Mesendoderm (in vitro differentiated cells): Measurements from ENCODE around the gene LRRN2.
A peak's percentile ranks its signal among the peaks of the same experiment; 100 is the strongest.

ENCODE experiments used
- DNase-seq: peaks from one replicate; pipeline ENCODE4 v3.0.0; 2013
- H2AK5ac ChIP-seq: 2 replicates; pipeline ENCODE4 v1.6.1; 2013; ENCODE audit warnings: low read length, inconsistent platforms
- H2BK120ac ChIP-seq: 2 replicates; pipeline ENCODE4 v1.6.1; 2013; ENCODE audit warnings: low read depth, mild to moderate bottlenecking, low read length, moderate library complexity, mixed read lengths
- H2BK15ac ChIP-seq: replicated peaks from 2 replicates; pipeline ENCODE4 v1.6.1; 2013; ENCODE audit warnings: low read depth, mild to moderate bottlenecking, moderate library complexity
- H2BK5ac ChIP-seq: 2 replicates; pipeline ENCODE4 v1.6.1; 2013; ENCODE audit warnings: low read length, inconsistent platforms
- H3K18ac ChIP-seq: 2 replicates; pipeline ENCODE4 v1.6.1; 2013; ENCODE audit warnings: mild to moderate bottlenecking, low read length, mixed read lengths
- H3K23ac ChIP-seq: one replicate; pipeline ENCODE4 v1.6.1; 2013; ENCODE audit warnings: low read length
- H3K27ac ChIP-seq: 2 replicates; pipeline ENCODE4 v1.5.1; 2013; ENCODE audit warnings: low read depth, mild to moderate bottlenecking, inconsistent platforms, low read length, moderate library complexity
- H3K27me3 ChIP-seq: 2 replicates; pipeline ENCODE4 v1.6.1; 2013; ENCODE audit warnings: low read length, control low read depth, mild to moderate bottlenecking, inconsistent platforms; ENCODE audit not compliant: insufficient read depth, poor library complexity
- H3K36me3 ChIP-seq: 2 replicates; pipeline ENCODE4 v1.6.1; 2013; ENCODE audit warnings: low read length, inconsistent platforms; ENCODE audit not compliant: control insufficient read depth, insufficient read depth
- H3K4ac ChIP-seq: one replicate; pipeline ENCODE4 v1.6.1; 2013; ENCODE audit warnings: low read depth, mild to moderate bottlenecking, low read length, moderate library complexity
- H3K4me1 ChIP-seq: 2 replicates; pipeline ENCODE4 v1.6.1; 2013; ENCODE audit warnings: low read depth, low read length, inconsistent platforms; ENCODE audit not compliant: control insufficient read depth
- H3K4me2 ChIP-seq: 2 replicates; pipeline ENCODE4 v1.6.1; 2013; ENCODE audit warnings: low read length
- H3K4me3 ChIP-seq: 2 replicates; pipeline ENCODE4 v1.5.1; 2013; ENCODE audit warnings: mild to moderate bottlenecking, low read length
- H3K56ac ChIP-seq: one replicate; pipeline ENCODE4 v1.6.1; 2013; ENCODE audit warnings: low read length
- H3K79me1 ChIP-seq: 2 replicates; pipeline ENCODE4 v1.6.1; 2013; ENCODE audit warnings: low read length, inconsistent platforms
- H3K79me2 ChIP-seq: 2 replicates; pipeline ENCODE4 v1.6.1; 2013; ENCODE audit warnings: mild to moderate bottlenecking, low read length; ENCODE audit not compliant: control insufficient read depth, insufficient read depth
- H3K9ac ChIP-seq: 2 replicates; pipeline ENCODE4 v1.6.1; 2013; ENCODE audit warnings: low read length, inconsistent platforms
- H4K5ac ChIP-seq: one replicate; pipeline ENCODE4 v1.6.1; 2013; ENCODE audit warnings: low read length
- H4K8ac ChIP-seq: one replicate; pipeline ENCODE4 v1.6.1; 2013; ENCODE audit warnings: low read depth, mild to moderate bottlenecking, control low read depth, low read length, moderate library complexity
- WGBS: extraction: QIAGEN DNeasy Blood & Tissue Kit; methylation state at CpG from one replicate; pipeline ENCODE4 v1.1.7; 2013; ENCODE audit warnings: low lambda C conversion rate, missing lambda C conversion rate; ENCODE audit not compliant: insufficient coverage; ENCODE audit errors: extremely low coverage; 5-methylcytosine and 5-hydroxymethylcytosine counted together

Gene LRRN2

DNA sequence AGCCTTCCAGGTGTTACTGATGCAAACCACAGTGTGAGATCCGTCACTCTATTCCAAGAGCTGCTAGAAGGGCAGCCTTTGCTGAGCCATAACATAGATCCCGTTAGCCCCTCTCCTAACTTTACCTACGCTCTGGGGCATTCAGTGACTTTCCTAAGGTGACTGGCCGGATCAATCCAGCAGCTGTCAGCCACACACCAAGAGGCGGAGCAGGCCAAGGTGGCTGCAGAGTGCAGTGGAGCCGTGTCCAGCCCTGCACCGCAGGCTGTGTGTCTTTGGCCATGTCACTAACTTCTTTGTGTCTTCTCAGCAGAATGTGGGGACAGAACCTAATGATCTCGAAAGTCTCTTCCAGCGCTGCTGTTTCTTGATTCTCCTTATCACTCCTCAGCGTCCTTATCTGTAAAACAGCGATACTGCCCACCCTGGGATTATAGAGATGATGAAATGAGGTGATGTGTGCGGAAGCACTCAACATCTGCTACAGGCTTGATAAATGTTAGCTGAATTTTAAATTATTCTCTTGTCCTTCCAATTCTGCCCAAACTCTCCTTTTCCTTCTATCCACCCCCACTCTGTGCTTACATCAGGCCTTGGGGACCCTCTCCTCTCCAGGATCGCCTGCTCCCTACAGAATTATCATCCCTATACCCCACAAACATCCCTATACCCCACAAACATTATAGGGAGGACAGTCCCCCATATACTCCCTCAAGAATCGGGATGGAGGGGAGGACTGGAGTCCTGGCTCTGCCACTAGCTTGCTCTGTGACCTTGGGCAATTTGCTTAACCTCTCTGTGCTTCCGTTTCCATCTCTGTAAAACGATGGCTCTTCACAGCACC lies 25.8 kb upstream of the LRRN2 start:
- H3K18ac ChIP-seq = peak overlapping the region; percentile 35
- peak overlapping the region; percentile 81 for H3K56ac ChIP-seq
- no peak overlapping the region for H2BK15ac ChIP-seq
- no peak overlapping the region for H3K23ac ChIP-seq
- no peak overlapping the region for H4K8ac ChIP-seq
- no peak overlapping the region for H2AK5ac ChIP-seq
- H3K9ac ChIP-seq = peak overlapping the region; percentile 39
- H3K4ac ChIP-seq = no peak overlapping the region
- peak overlapping the region; percentile 75 for H2BK5ac ChIP-seq
- peaks cover 2% of the 10 kb centered on the region for H3K79me2 ChIP-seq
- H2BK120ac ChIP-seq = no peak overlapping the region
- no peaks in the 10 kb centered on the region for H3K27me3 ChIP-seq
- DNase-seq = peak; percentile 82
- no peak overlapping the region for H3K4me3 ChIP-seq
- no peaks in the 10 kb centered on the region for H3K36me3 ChIP-seq
- H4K5ac ChIP-seq = no peak overlapping the region
- H3K79me1 ChIP-seq = no peaks in the 10 kb centered on the region
- WGBS = no CpG with 5 or more reads among the region's 16 CpGs
- no peak overlapping the region for H3K4me2 ChIP-seq
- peaks cover 56% of the 10 kb centered on the region for H3K4me1 ChIP-seq
- H3K27ac ChIP-seq = peak overlapping the region; percentile 21

- Histone ChIP-seq H3K79me1 (no peaks in the 10 kb centered on the region), H3K27me3 (no peaks in the 10 kb centered on the region), H3K18ac (peak overlapping the region; percentile 72), H4K8ac (no peak overlapping the region), H4K5ac (no peak overlapping the region), H3K4me3 (no peak overlapping the region), H3K79me2 (peaks cover 2% of the 10 kb centered on the region), H2BK5ac (peak overlapping the region; percentile 51), H3K9ac (no peak overlapping the region), H2BK15ac (no peak overlapping the region), H3K27ac (peak overlapping the region; percentile 86), H3K56ac (peak overlapping the region; percentile 81), H3K36me3 (no peaks in the 10 kb centered on the region), H3K23ac (no peak overlapping the region), H3K4me2 (no peak overlapping the region), H3K4me1 (peaks cover 58% of the 10 kb centered on the region), H2AK5ac (no peak overlapping the region), H2BK120ac (peak overlapping the region; percentile 66), H3K4ac (no peak overlapping the region)
- WGBS = no CpG with 5 or more reads among the region's 11 CpGs
- DNase-seq = peak; percentile 65
Measured at GRCh38 chr1:204709960-204710912, 24.7 kb upstream of the LRRN2 start.

DNA sequence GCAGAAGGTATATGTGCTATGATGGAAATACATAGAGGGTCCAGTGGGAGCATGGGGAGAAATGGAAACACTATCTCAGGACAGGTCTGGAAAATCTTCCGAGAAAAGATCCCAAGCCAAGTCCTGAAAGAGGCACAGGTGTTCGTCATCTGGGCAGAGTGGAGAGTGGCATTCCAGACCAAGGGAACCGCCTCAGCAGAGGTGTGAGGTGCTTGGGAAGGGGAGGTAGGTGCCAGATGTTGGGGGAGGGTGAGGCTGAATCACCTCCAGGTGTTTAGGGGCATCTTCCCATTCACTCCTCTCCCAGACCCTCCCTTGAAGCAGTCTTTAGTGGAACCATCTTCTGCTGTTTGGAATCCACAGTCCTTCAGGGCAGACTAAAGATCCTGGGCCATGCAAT lies 23.5 kb upstream of the LRRN2 start:
- peaks cover 53% of the 10 kb centered on the region for H3K4me1 ChIP-seq

GRCh38 chr1:204706838-204707509 lies 21.4 kb upstream of the LRRN2 start:
- Histone ChIP-seq H3K23ac (no peak overlapping the region), H4K8ac (no peak overlapping the region), H3K36me3 (no peaks in the 10 kb centered on the region), H3K4me2 (no peak overlapping the region), H3K27ac (peak overlapping the region; percentile 1), H3K79me1 (no peaks in the 10 kb centered on the region), H3K18ac (peak overlapping the region; percentile 28), H3K9ac (no peak overlapping the region), H4K5ac (no peak overlapping the region), H2BK120ac (peak overlapping the region; percentile 5), H3K27me3 (no peaks in the 10 kb centered on the region), H2BK15ac (no peak overlapping the region), H3K79me2 (no peaks in the 10 kb centered on the region), H2AK5ac (no peak overlapping the region), H2BK5ac (peak overlapping the region; percentile 12), H3K4me3 (no peak overlapping the region), H3K4ac (no peak overlapping the region), H3K56ac (peak overlapping the region; percentile 42), H3K4me1 (peaks cover 38% of the 10 kb centered on the region)
- WGBS = no CpG with 5 or more reads among the region's 11 CpGs
- peak; percentile 89 for DNase-seq

More for the DNA sequence above, 23.5 kb upstream of the LRRN2 start:
- H3K4me2 ChIP-seq = no peak overlapping the region
- peaks cover 2% of the 10 kb centered on the region for H3K79me2 ChIP-seq
- H3K9ac ChIP-seq = no peak overlapping the region
- H2AK5ac ChIP-seq = peak overlapping the region; percentile 57
- H2BK15ac ChIP-seq = no peak overlapping the region
- no peaks in the 10 kb centered on the region for H3K79me1 ChIP-seq
- H3K27ac ChIP-seq = no peak overlapping the region
- no peaks in the 10 kb centered on the region for H3K36me3 ChIP-seq
- DNase-seq = peak; percentile 28
- H3K23ac ChIP-seq = no peak overlapping the region
- H2BK120ac ChIP-seq = no peak overlapping the region
- H3K4me3 ChIP-seq = no peak overlapping the region
- no peak overlapping the region for H3K4ac ChIP-seq
- H2BK5ac ChIP-seq = no peak overlapping the region
- H4K8ac ChIP-seq = no peak overlapping the region
- H3K27me3 ChIP-seq = no peaks in the 10 kb centered on the region
- H3K56ac ChIP-seq = no peak overlapping the region
- no peak overlapping the region for H3K18ac ChIP-seq
- H4K5ac ChIP-seq = no peak overlapping the region
- WGBS = no CpG with 5 or more reads among the region's 3 CpGs

- H3K4me2 ChIP-seq = no peak overlapping the region
- H3K36me3 ChIP-seq = no peaks in the 10 kb centered on the region
- WGBS = no CpG with 5 or more reads among the region's 11 CpGs
- DNase-seq = peak; percentile 29
- H3K79me1 ChIP-seq = no peaks in the 10 kb centered on the region
- H2BK120ac ChIP-seq = no peak overlapping the region
- no peak overlapping the region for H4K5ac ChIP-seq
- H3K4me3 ChIP-seq = no peak overlapping the region
- no peak overlapping the region for H3K27ac ChIP-seq
- H2BK15ac ChIP-seq = no peak overlapping the region
- no peaks in the 10 kb centered on the region for H3K79me2 ChIP-seq
- peak overlapping the region; percentile 77 for H2AK5ac ChIP-seq
- no peaks in the 10 kb centered on the region for H3K27me3 ChIP-seq
- peak overlapping the region; percentile 64 for H2BK5ac ChIP-seq
- peak overlapping the region; percentile 42 for H3K56ac ChIP-seq
- H3K9ac ChIP-seq = peak overlapping the region; percentile 41
- no peak overlapping the region for H3K4ac ChIP-seq
- peaks cover 32% of the 10 kb centered on the region for H3K4me1 ChIP-seq
- H3K23ac ChIP-seq = peak overlapping the region; percentile 95
- H4K8ac ChIP-seq = no peak overlapping the region
- peak overlapping the region; percentile 28 for H3K18ac ChIP-seq
Measured at GRCh38 chr1:204705888-204706837, 20.6 kb upstream of the LRRN2 start.
